ENCODE results near the gene DNAJB11. TPM values are rescaled to one million over a fixed set of nuclear protein-coding genes. Genes with fewer than 3 reads are reported as not detected.

DNAJB11 gene
- total and polyA plus RNA-seq, 2 of the 4 experiments (the other 2 are of a cell fraction) = 27.4 to 48.6 TPM

DNA sequence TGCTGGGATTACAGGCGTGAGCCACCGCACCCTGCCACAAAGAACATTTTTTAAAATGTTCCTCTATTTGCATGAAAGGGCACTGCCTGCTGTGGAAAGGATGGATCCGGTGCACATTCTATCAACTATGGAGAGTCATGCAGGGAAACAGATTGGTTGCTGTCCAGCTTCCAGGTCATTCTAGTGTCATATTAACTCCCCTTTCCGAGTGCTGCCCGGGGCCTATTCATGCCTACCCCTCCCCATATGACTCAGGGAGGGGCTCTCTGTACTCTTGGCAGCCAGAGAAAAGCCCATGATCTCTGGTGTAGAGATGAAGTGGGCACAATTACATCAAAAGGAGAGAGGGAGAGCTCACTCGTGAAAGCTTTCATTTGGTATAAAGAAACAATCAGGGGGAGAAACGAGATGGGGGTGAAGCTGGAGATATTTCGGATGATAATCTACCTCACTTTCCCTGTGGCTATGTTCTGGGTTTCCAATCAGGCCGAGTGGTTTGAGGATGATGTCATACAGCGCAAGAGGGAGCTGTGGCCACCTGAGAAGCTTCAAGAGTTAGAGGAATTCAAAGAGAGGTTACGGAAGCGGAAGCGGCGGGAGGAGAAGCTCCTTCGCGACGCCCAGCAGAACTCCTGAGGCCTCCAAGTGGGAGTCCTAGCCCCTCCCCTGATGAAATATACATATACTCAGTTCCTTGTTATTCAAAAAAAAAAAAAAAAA lies 26.2 kb downstream of the DNAJB11 start:
- H2BK15ac ChIP-seq (ENCODE audit: low read depth, low read length) = no peak overlapping the region
- H2AK5ac ChIP-seq (ENCODE audit: low read depth, low read length) = no peak overlapping the region
- H4K8ac ChIP-seq (ENCODE audit: low read depth in 2 of 2, low read length in 2 of 2) = no peak overlapping the region
- no peaks in the 10 kb centered on the region for H4K20me1 ChIP-seq (ENCODE audit: insufficient read depth, low read length)
- H3K14ac ChIP-seq (replicated peaks; ENCODE audit: low read depth, low read length) = no peak overlapping the region
- no peak overlapping the region for H2AK9ac ChIP-seq (replicated peaks; ENCODE audit: low read depth, low read length, poor library complexity)
- BruUV-seq (replicated peaks) = no TSS peak
- ATAC-seq (ENCODE audit: low read depth) (peak; percentile 27; the same call in 1 of the 2 replicates), DNase-seq (peak; percentile 16)
- H3K4me1 ChIP-seq (ENCODE audit: control insufficient read depth, insufficient read depth, low read length) = no peaks in the 10 kb centered on the region
- WGBS, 2 experiments (ENCODE audit: extremely low coverage in 2 of 2, insufficient read length in 1 of 2) = no CpG with 5 or more reads among the region's 17 CpGs
- H4K91ac ChIP-seq (ENCODE audit: insufficient read depth, low read depth, low read length) = no peak overlapping the region
- ChIA-PET CTCF (interaction anchor here (1.4 kb wide), 1 partner anchor 20 kb away, joined by 8 read pairs; no protein-coding TSS in a partner anchor), POLR2A (ENCODE audit: unreplicated experiment) (no interaction called here)
- no peaks in the 10 kb centered on the region for H3K36me3 ChIP-seq (ENCODE audit: control insufficient read depth, insufficient read depth, low read length)
- no peaks in the 10 kb centered on the region for H3K27me3 ChIP-seq (ENCODE audit: control insufficient read depth, insufficient read depth, low read length)
- no peaks in the 10 kb centered on the region for H3K79me1 ChIP-seq (ENCODE audit: low read depth in 1 of 2, low read length in 2 of 2)
- H2BK20ac ChIP-seq (ENCODE audit: low read depth, low read length) = no peak overlapping the region
- in situ Hi-C loops (cut with MboI; ENCODE audit: low sequenced_read_pairs) (no loop called here), intact Hi-C loops (cut with micrococcal nuclease) (no loop called here), dilution Hi-C loops (cut with HindIII; ENCODE audit: low sequenced_read_pairs, unreplicated experiment) (no loop called here)
- no peak overlapping the region for H3K27ac ChIP-seq (ENCODE audit: insufficient read depth, low read length)
- no peaks in the 10 kb centered on the region for H3K9me3 ChIP-seq (ENCODE audit: control insufficient read depth, insufficient read depth, low read length)
- H3K23ac ChIP-seq (ENCODE audit: low read depth, low read length) = no peak overlapping the region
- H2BK120ac ChIP-seq (ENCODE audit: low read depth, low read length) = no peak overlapping the region
- H3K9ac ChIP-seq (ENCODE audit: low read depth, low read length) = no peak overlapping the region
- H3K4me3 ChIP-seq (ENCODE audit: insufficient read depth, low read depth, low read length) = no peak overlapping the region
- H4K5ac ChIP-seq (ENCODE audit: low read depth, low read length) = no peak overlapping the region
- no peak overlapping the region for H2BK5ac ChIP-seq (ENCODE audit: low read depth, low read length, poor library complexity, severe bottlenecking)
- H3K4me2 ChIP-seq (ENCODE audit: low read depth, low read length) = no peak overlapping the region
- H3K18ac ChIP-seq (ENCODE audit: low read depth, low read length) = no peak overlapping the region
- no peak overlapping the region for H3K56ac ChIP-seq (ENCODE audit: extremely low read depth, insufficient read depth, low read length)
- H3K4ac ChIP-seq (ENCODE audit: low read depth, low read length) = no peak overlapping the region
- H3K9me1 ChIP-seq (ENCODE audit: insufficient read depth, low read length) = no peaks in the 10 kb centered on the region
- TF ChIP-seq, protein P1, sequence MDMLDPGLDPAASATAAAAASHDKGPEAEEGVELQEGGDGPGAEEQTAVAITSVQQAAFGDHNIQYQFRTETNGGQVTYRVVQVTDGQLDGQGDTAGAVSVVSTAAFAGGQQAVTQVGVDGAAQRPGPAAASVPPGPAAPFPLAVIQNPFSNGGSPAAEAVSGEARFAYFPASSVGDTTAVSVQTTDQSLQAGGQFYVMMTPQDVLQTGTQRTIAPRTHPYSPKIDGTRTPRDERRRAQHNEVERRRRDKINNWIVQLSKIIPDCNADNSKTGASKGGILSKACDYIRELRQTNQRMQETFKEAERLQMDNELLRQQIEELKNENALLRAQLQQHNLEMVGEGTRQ (IDR thresholded peaks at IDR 0.05; ENCODE audit: low read depth, low read length) = no peak
- TF ChIP-seq BHLHE40 (IDR thresholded peaks at IDR 0.05; ENCODE audit: low read depth, low read length) (no peak), MXI1 (IDR thresholded peaks at IDR 0.05; ENCODE audit: borderline replicate concordance, low read depth, low read length) (no peak), MAFK (IDR thresholded peaks at IDR 0.05; ENCODE audit: low read depth, low read length) (no peak), SMC3 (IDR thresholded peaks at IDR 0.05; ENCODE audit: low read depth, low read length) (no peak), MAZ (IDR thresholded peaks at IDR 0.05; ENCODE audit: borderline replicate concordance, low read depth, low read length) (no peak), NFE2L2 (IDR thresholded peaks at IDR 0.05; ENCODE audit: low read depth, low read length) (no peak), POLR2A (IDR thresholded peaks at IDR 0.05; ENCODE audit: low read depth, low read length) (no peak), RCOR1 (IDR thresholded peaks at IDR 0.05; ENCODE audit: insufficient replicate concordance, low read length) (no peak), CHD1 (IDR thresholded peaks at IDR 0.05; ENCODE audit: low read depth, low read length) (no peak), FOS (IDR thresholded peaks at IDR 0.05; ENCODE audit: low read depth, low read length) (no peak), RFX5 (IDR thresholded peaks at IDR 0.05; ENCODE audit: low read depth, low read length) (no peak), RAD21 (IDR thresholded peaks at IDR 0.05; ENCODE audit: low read length) (no peak), CEBPB (IDR thresholded peaks at IDR 0.05; ENCODE audit: low read depth, low read length) (no peak)
- TF ChIP-seq, protein P2, sequence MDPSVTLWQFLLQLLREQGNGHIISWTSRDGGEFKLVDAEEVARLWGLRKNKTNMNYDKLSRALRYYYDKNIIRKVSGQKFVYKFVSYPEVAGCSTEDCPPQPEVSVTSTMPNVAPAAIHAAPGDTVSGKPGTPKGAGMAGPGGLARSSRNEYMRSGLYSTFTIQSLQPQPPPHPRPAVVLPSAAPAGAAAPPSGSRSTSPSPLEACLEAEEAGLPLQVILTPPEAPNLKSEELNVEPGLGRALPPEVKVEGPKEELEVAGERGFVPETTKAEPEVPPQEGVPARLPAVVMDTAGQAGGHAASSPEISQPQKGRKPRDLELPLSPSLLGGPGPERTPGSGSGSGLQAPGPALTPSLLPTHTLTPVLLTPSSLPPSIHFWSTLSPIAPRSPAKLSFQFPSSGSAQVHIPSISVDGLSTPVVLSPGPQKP (IDR thresholded peaks at IDR 0.05; ENCODE audit: borderline replicate concordance, low read depth, low read length) = no peak
- TF ChIP-seq, protein P3, sequence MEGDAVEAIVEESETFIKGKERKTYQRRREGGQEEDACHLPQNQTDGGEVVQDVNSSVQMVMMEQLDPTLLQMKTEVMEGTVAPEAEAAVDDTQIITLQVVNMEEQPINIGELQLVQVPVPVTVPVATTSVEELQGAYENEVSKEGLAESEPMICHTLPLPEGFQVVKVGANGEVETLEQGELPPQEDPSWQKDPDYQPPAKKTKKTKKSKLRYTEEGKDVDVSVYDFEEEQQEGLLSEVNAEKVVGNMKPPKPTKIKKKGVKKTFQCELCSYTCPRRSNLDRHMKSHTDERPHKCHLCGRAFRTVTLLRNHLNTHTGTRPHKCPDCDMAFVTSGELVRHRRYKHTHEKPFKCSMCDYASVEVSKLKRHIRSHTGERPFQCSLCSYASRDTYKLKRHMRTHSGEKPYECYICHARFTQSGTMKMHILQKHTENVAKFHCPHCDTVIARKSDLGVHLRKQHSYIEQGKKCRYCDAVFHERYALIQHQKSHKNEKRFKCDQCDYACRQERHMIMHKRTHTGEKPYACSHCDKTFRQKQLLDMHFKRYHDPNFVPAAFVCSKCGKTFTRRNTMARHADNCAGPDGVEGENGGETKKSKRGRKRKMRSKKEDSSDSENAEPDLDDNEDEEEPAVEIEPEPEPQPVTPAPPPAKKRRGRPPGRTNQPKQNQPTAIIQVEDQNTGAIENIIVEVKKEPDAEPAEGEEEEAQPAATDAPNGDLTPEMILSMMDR (conservative IDR thresholded peaks at IDR 0.05; ENCODE audit: low read depth, low read length) = no peak
- no peak overlapping the region for H2AFZ ChIP-seq (replicated peaks; ENCODE audit: low read length, poor library complexity)

All from IMR-90 (cell line).